NCI-H2029 treated with DMSO at 0.1 percent for 48 hours (cell line): ENCODE results near the gene PSMD13.
A peak's percentile ranks its signal among the peaks of the same experiment; 100 is the strongest.

Experiments used
- DNase-seq: peaks from one replicate; lab custom pipeline; 2025; lab: John Stamatoyannopoulos, UW

PSMD13 gene

GRCh38 chr11:204587-205109 is 32.1 kb upstream of the PSMD13 start:
- no peak for DNase-seq

- no peak for DNase-seq
Observed at GRCh38 chr11:205221-206001, 31.4 kb upstream of the PSMD13 start.

- no peak for DNase-seq
Observed at GRCh38 chr11:206002-206384, 30.8 kb upstream of the PSMD13 start.

GRCh38 chr11:206526-207207 is 30.1 kb upstream of the PSMD13 start:
- no peak for DNase-seq

- DNase-seq = peak; percentile 85
Observed at GRCh38 chr11:207208-207862, 29.4 kb upstream of the PSMD13 start, which contains the start of the genes BET1L and RIC8A. BET1L (minus strand) TSS chr11:207399; CDS start chr11:207321, 78 bp downstream. RIC8A (plus strand) TSS chr11:207708; CDS start chr11:208855, 1,147 bp downstream.

- no peak for DNase-seq
Observed at GRCh38 chr11:207863-208180, 29.0 kb upstream of the PSMD13 start.

GRCh38 chr11:208181-208916 is 28.4 kb upstream of the PSMD13 start:
- peak; percentile 25 for DNase-seq

GRCh38 chr11:208917-209260 is 27.9 kb upstream of the PSMD13 start:
- no peak for DNase-seq

GRCh38 chr11:209275-210121 is 27.3 kb upstream of the PSMD13 start:
- no peak for DNase-seq

- DNase-seq = no peak
Observed at GRCh38 chr11:210122-210802, 26.5 kb upstream of the PSMD13 start.

- DNase-seq = no peak
Observed at GRCh38 chr11:210803-211180, 26.0 kb upstream of the PSMD13 start.

GRCh38 chr11:211295-211694 is 25.5 kb upstream of the PSMD13 start:
- no peak for DNase-seq

GRCh38 chr11:211741-212140 is 25.0 kb upstream of the PSMD13 start:
- DNase-seq = no peak

- no peak for DNase-seq
Observed at GRCh38 chr11:212150-213100, 24.4 kb upstream of the PSMD13 start.

GRCh38 chr11:213111-213510 is 23.7 kb upstream of the PSMD13 start:
- DNase-seq = no peak

- DNase-seq = no peak
Observed at GRCh38 chr11:214083-214482, 22.7 kb upstream of the PSMD13 start.

- DNase-seq = no peak
Observed at GRCh38 chr11:215581-216037, 21.2 kb upstream of the PSMD13 start.

GRCh38 chr11:216081-216974 is 20.4 kb upstream of the PSMD13 start:
- DNase-seq = no peak
